Vagina (tissue), 2 donors: ENCODE data around the gene USP34. TPM values are rescaled to one million over a fixed set of nuclear protein-coding genes. Genes with fewer than 3 reads are reported as not detected.
"Not testable (repeated sequence)": the region's sequence is repeated elsewhere in the genome, so short reads cannot be mapped to it uniquely, and the experiment has no call there.

Experiments
- DNase-seq, 2 donors: peaks; one replicate each; pipeline ENCODE4 v3.0.0-alpha.2; 2017; ENCODE audit errors: extremely low spot score in 2 of 2
- H3K27ac ChIP-seq: fragments of 200-600 bp; sonication (generic); one replicate; pipeline ENCODE4 v1.5.1; 2019
- H3K27me3 ChIP-seq: fragments of 200-600 bp; sonication (generic); one replicate; pipeline ENCODE4 v1.5.1; 2019
- H3K36me3 ChIP-seq, 2 donors: fragments of 200-600 bp; sonication (generic); one replicate each; pipeline ENCODE4 v1.5.1; 2017 to 2019
- H3K4me1 ChIP-seq: fragments of 200-600 bp; sonication (generic); one replicate; pipeline ENCODE4 v1.5.1; 2019
- H3K4me3 ChIP-seq, 2 donors: fragments of 200-600 bp; sonication (generic); 1 replicate in 1 of 2; 2 replicates in 1 of 2; pipeline ENCODE4 v1.5.1; 2016 to 2019
- H3K9me3 ChIP-seq: fragments of 200-600 bp; sonication (generic); one replicate; pipeline ENCODE4 v1.5.1; 2019
- POLR2A ChIP-seq, 2 donors: fragments of 450-650 bp; IDR thresholded peaks; one replicate each; pipeline ENCODE4 v1.6.1; 2017; ENCODE audit warnings: antibody characterized with exemption in 2 of 2, mild to moderate bottlenecking in 2 of 2, moderate library complexity in 2 of 2
- POLR2AphosphoS5 ChIP-seq, 2 donors: sonication (generic); formaldehyde crosslinking; IDR thresholded peaks; one replicate each; pipeline ENCODE4 v1.9.0; 2017; ENCODE audit warnings: antibody characterized with exemption in 2 of 2, mild to moderate bottlenecking in 2 of 2, low read depth in 1 of 2; ENCODE audit not compliant: insufficient read depth in 1 of 2
- intact Hi-C: fragments of 100-400 bp; cut with DNase I; formaldehyde crosslinking; loops from one replicate; pipeline ENCODE4 v1.15.1; 2023
- total RNA-seq: library from RNA; depleted of rRNA; stranded (reverse); fragments of >200 nt; gene quantifications from one replicate; pipeline ENCODE4 v1.2.3, GENCODE V29; 2016
- TF ChIP-seq, protein P1 (sequence below), 3 experiments: fragments of 450-650 bp in 2 of 3; fragments of 200-600 bp in 1 of 3; sonication (generic) in 1 of 3; IDR thresholded peaks; one replicate each; pipeline ENCODE4 v1.5.1; 2017 to 2019; ENCODE audit warnings: antibody characterized with exemption in 3 of 3, mild to moderate bottlenecking in 2 of 3, moderate library complexity in 2 of 3

USP34 gene
- total RNA-seq, 1 donor from 2014 or later, result 117 TPM

DNA sequence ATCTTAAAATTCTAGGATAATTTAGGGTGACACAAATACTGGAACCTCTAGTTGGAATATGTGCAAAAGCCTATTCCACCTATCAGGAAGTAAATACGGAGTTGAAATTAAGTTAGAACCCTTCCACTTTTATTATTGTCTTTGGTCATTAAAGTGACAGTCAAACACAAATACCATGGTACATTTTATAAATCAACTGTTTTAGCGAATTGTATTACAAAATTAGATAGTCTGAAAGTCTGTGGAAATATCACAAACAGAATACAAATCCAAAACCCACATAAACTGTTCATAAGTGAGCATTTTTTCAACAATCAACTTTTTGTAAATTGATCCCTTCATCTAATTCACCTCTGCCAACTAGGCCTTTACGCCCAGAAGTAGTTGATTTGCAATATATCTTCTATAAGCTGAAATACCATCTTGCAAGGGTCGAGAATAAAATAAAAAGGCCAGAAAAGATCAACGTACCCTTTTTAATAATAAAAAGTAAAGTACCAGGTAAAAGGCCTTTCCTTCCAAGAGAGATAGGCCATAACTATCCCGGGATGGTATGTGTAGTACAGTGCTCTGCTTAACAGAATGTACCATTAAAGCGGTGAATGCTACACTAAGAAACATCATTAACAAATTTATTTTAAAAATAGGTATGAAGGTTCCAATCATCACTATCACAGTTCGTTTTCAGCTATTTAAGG lies 1.3 kb downstream of the USP34 start:
- DNase-seq, result no peak
- no peaks in the 10 kb centered on the region for H3K36me3 ChIP-seq
- peak overlapping the region; percentile 99 for H3K27ac ChIP-seq
- H3K27me3 ChIP-seq, result no peaks in the 10 kb centered on the region
- peaks cover 45% of the 10 kb centered on the region for H3K4me1 ChIP-seq
- no peaks in the 10 kb centered on the region for H3K9me3 ChIP-seq
- peak overlapping the region; percentile 88 to 96 for H3K4me3 ChIP-seq
- intact Hi-C loops, result loop anchor here (5.0 to 10.0 kb wide), 2 partner anchors 68 to 295 kb away; partner anchors contain the start of gene XPO1
- TF ChIP-seq POLR2AphosphoS5 (IDR thresholded peaks at IDR 0.05; ENCODE audit: insufficient read depth in 1 of 2, low read depth in 1 of 2) (peak in 1 of 2 donors; percentile 14), POLR2A (IDR thresholded peaks at IDR 0.05) (no peak)

DNA sequence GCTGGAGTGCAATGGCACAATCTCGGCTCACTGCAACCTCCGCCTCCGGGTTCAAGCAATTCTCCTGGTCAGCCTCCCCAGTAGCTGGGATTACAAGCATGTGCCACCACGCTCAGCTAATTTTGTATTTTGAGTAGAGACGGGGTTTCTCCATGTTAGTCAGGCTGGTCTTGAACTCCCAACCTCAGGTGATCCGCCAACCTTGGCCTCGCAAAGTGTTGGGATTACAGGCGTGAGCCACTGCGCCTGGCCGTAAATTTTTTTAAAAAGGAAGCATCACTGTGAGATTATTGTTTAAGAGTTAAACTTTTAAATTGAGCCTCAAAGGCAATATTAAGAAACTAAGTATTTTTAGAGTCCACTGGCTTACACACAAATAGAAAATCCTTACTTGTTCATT lies 2.7 kb downstream of the USP34 start:
- intact Hi-C loops, H3K27me3 ChIP-seq, H3K36me3 ChIP-seq, DNase-seq, H3K27ac ChIP-seq, H3K4me3 ChIP-seq, H3K9me3 ChIP-seq: not testable (repeated sequence)
- peaks cover 53% of the 10 kb centered on the region for H3K4me1 ChIP-seq

DNA sequence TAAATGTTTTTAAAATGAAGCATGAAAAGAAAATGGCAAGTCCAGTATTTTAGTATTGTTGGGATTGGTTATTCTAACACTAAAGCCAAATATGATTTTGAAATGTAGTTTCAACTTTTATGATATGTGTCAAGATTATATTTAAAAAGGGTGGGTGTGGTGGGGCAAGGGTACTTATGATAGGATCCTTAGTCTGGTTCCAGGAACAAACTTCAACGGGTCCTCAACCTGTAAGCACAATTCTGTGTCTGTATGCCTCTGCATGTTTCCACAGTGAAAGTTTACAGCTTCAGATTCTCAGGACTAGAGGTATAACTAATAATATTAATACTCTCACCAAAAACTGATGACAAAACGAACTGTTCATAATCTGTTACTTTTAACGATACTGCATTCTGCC lies 5.8 kb downstream of the USP34 start:
- peaks cover 54% of the 10 kb centered on the region for H3K4me1 ChIP-seq
- no peak for DNase-seq
- no peaks in the 10 kb centered on the region for H3K36me3 ChIP-seq
- H3K27me3 ChIP-seq, result no peaks in the 10 kb centered on the region
- no peak overlapping the region for H3K27ac ChIP-seq
- no peaks in the 10 kb centered on the region for H3K9me3 ChIP-seq
- TF ChIP-seq POLR2A (IDR thresholded peaks at IDR 0.05) (no peak), POLR2AphosphoS5 (IDR thresholded peaks at IDR 0.05; ENCODE audit: insufficient read depth in 1 of 2, low read depth in 1 of 2) (no peak)
- TF ChIP-seq, protein P1, sequence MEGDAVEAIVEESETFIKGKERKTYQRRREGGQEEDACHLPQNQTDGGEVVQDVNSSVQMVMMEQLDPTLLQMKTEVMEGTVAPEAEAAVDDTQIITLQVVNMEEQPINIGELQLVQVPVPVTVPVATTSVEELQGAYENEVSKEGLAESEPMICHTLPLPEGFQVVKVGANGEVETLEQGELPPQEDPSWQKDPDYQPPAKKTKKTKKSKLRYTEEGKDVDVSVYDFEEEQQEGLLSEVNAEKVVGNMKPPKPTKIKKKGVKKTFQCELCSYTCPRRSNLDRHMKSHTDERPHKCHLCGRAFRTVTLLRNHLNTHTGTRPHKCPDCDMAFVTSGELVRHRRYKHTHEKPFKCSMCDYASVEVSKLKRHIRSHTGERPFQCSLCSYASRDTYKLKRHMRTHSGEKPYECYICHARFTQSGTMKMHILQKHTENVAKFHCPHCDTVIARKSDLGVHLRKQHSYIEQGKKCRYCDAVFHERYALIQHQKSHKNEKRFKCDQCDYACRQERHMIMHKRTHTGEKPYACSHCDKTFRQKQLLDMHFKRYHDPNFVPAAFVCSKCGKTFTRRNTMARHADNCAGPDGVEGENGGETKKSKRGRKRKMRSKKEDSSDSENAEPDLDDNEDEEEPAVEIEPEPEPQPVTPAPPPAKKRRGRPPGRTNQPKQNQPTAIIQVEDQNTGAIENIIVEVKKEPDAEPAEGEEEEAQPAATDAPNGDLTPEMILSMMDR (IDR thresholded peaks at IDR 0.05), result no peak
- intact Hi-C loops, result no loop called here
- H3K4me3 ChIP-seq, result no peak overlapping the region

- TF ChIP-seq, protein P1 (IDR thresholded peaks at IDR 0.05), result no peak
- no peak for TF ChIP-seq POLR2AphosphoS5 (IDR thresholded peaks at IDR 0.05; ENCODE audit: insufficient read depth in 1 of 2, low read depth in 1 of 2)
- TF ChIP-seq POLR2A (IDR thresholded peaks at IDR 0.05), result no peak
- intact Hi-C loops, result no loop called here
- Histone ChIP-seq H3K36me3 (no peaks in the 10 kb centered on the region), H3K27me3 (no peaks in the 10 kb centered on the region), H3K9me3 (no peaks in the 10 kb centered on the region), H3K4me1 (peaks cover 60% of the 10 kb centered on the region), H3K4me3 (no peak overlapping the region), H3K27ac (no peak overlapping the region)
- DNase-seq, result no peak
Measured at GRCh38 chr2:61463769-61464475, 7.0 kb downstream of the USP34 start.

GRCh38 chr2:61461404-61461803 lies 9.5 kb downstream of the USP34 start:
- H3K27ac ChIP-seq, result no peak overlapping the region
- H3K4me1 ChIP-seq, result peaks cover 58% of the 10 kb centered on the region
- DNase-seq, result no peak
- intact Hi-C loops, result no loop called here
- H3K36me3 ChIP-seq, result no peaks in the 10 kb centered on the region
- H3K9me3 ChIP-seq, result no peaks in the 10 kb centered on the region
- H3K27me3 ChIP-seq, result no peaks in the 10 kb centered on the region
- TF ChIP-seq POLR2AphosphoS5 (IDR thresholded peaks at IDR 0.05; ENCODE audit: insufficient read depth in 1 of 2, low read depth in 1 of 2) (no peak), POLR2A (IDR thresholded peaks at IDR 0.05) (no peak)
- TF ChIP-seq, protein P1 (IDR thresholded peaks at IDR 0.05), result no peak
- H3K4me3 ChIP-seq, result no peak overlapping the region

- TF ChIP-seq, protein P1 (IDR thresholded peaks at IDR 0.05), result no peak
- no peak for TF ChIP-seq POLR2AphosphoS5 (IDR thresholded peaks at IDR 0.05; ENCODE audit: insufficient read depth in 1 of 2, low read depth in 1 of 2)
- TF ChIP-seq POLR2A (IDR thresholded peaks at IDR 0.05), result no peak
- H3K4me3 ChIP-seq, result no peak overlapping the region
- H3K27ac ChIP-seq, result no peak overlapping the region
- intact Hi-C loops, result no loop called here
- H3K27me3 ChIP-seq, result no peaks in the 10 kb centered on the region
- DNase-seq, result no peak
- H3K36me3 ChIP-seq, result no peaks in the 10 kb centered on the region
- no peaks in the 10 kb centered on the region for H3K9me3 ChIP-seq
- peaks cover 46% of the 10 kb centered on the region for H3K4me1 ChIP-seq
Measured at GRCh38 chr2:61460163-61460562, 10.7 kb downstream of the USP34 start.
